ENCODE results near the gene FEZF2.

GRCh38 chr3:62355703-62356102 lies 17.6 kb downstream of the FEZF2 start:
- no peak for TF ChIP-seq GATA2 (IDR thresholded peaks at IDR 0.05; ENCODE audit: low read depth, low read length)
- TF ChIP-seq GATA3 (IDR thresholded peaks at IDR 0.05; ENCODE audit: low read depth, low read length): no peak

All from SH-SY5Y (cell line).